Heart right ventricle (tissue), 16 donors: ENCODE measurements around the gene MEF2C. TPM values are rescaled to one million over a fixed set of nuclear protein-coding genes. Genes with fewer than 3 reads are reported as not detected.

Experiments used
- ATAC-seq, 8 donors: fragments of 200-7000 bp; cut with Tn5 transposase; one replicate each; pipeline ENCODE4 v1.9.1; 2020; ENCODE audit warnings: mild to moderate bottlenecking in 8 of 8, moderate library complexity in 8 of 8, moderate number of reproducible peaks in 1 of 8
- DNase-seq, 2 donors: peaks; one replicate each; pipeline ENCODE4 v3.0.0-alpha.2; 2020
- H3K27ac ChIP-seq, 10 donors: fragments of 200-600 bp; sonication (generic) in 2 of 10; one replicate each; pipeline versions ENCODE4 v1.5.0 to v1.8.0; 2020 to 2022; ENCODE audit warnings: mild to moderate bottlenecking in 3 of 10
- H3K27me3 ChIP-seq, 7 donors: fragments of 200-600 bp; one replicate each; pipeline ENCODE4 v1.8.0; 2021 to 2022; ENCODE audit warnings: mild to moderate bottlenecking in 2 of 7
- H3K36me3 ChIP-seq, 9 donors: fragments of 200-600 bp; sonication (generic) in 1 of 9; one replicate each; pipeline versions ENCODE4 v1.5.0 to v1.8.0; 2020 to 2022; ENCODE audit warnings: mild to moderate bottlenecking in 2 of 9
- H3K4me1 ChIP-seq, 9 donors: fragments of 200-600 bp; sonication (generic) in 1 of 9; one replicate each; pipeline versions ENCODE4 v1.5.0 to v1.8.0; 2020 to 2022; ENCODE audit warnings: mild to moderate bottlenecking in 4 of 9
- H3K4me3 ChIP-seq, 10 donors: fragments of 200-600 bp; sonication (generic) in 2 of 10; one replicate each; pipeline versions ENCODE4 v1.5.0 to v1.8.0; 2020 to 2022; ENCODE audit warnings: mild to moderate bottlenecking in 7 of 10, moderate library complexity in 2 of 10
- H3K9me3 ChIP-seq, 11 donors: fragments of 200-600 bp in 10 of 11; sonication (generic) in 2 of 11; one replicate each; pipeline versions ENCODE4 v1.5.0 to v1.8.0; 2013 to 2022; ENCODE audit warnings: mild to moderate bottlenecking in 2 of 11, control low read depth in 1 of 11, moderate library complexity in 1 of 11
- WGBS, 2 donors: extraction: QIAGEN DNeasy Blood & Tissue Kit; methylation state at CpG; one replicate each; pipeline ENCODE4 v1.1.7; 2013; ENCODE audit warnings: inconsistent platforms in 1 of 2; 5-methylcytosine and 5-hydroxymethylcytosine counted together
- intact Hi-C, 10 donors: fragments of 100-400 bp; cut with DNase I; formaldehyde crosslinking; loops; one replicate each; pipeline versions ENCODE4 v1.11.1 to v1.14.2; 2022
- polyA plus RNA-seq, 2 donors: library from polyadenylated mRNA; stranded (reverse); fragments of 200-250 nt; gene quantifications; one replicate each; pipeline ENCODE4 v1.2.3, GENCODE V29; 2013
- total RNA-seq, 10 donors: library from RNA; stranded (reverse); fragmentation: NEBNext Ultra II Directional in 3 of 10; extraction: Animal tissue kit (Norgen Biotek cat#: 25700) in 3 of 10; gene quantifications; one replicate each; pipeline versions ENCODE4 v1.2.1 to v1.2.4, GENCODE V29; 2021 to 2023
- TF ChIP-seq, protein P1 (sequence below), 9 donors: fragments of 200-600 bp; sonication (generic) in 2 of 9; IDR thresholded peaks; one replicate each; pipeline versions ENCODE4 v1.5.0 to v1.8.0; 2021 to 2022; ENCODE audit warnings: antibody characterized with exemption in 9 of 9, mild to moderate bottlenecking in 5 of 9, moderate library complexity in 1 of 9
- donor health status: Arrhythmogenic right ventricular cardiomyopathy.
- donor health status: ischemic (EF 13 %, LVEDD 7.1; RV severe dilation, severe dysfunction).
- donor health status: healthy with polysubstance abuse.
- donor health status: DM: no; HTN: yes; CAD: no.
- donor health status: DM: no; HTN: no; CAD: no.
- donor health status: ischemic (EF 25% LVEDD 6.9; RV normal size, moderate dysfunction).
- donor health status: ischemic (EF 25% LVEDD 5.7; RV mildly dilated, moderate dysfunction).
- donor health status: healthy.
- donor health status: DM: yes; HTN: yes; CAD: no.
- donor health status: Ischemic cardiomyopathy.
- donor health status: ischemic (EF 35%, LVEDD 5.7; RV mildly dilated, moderate dysfunction).
- donor health status: nonischemic (EF 11% LVEDD 7.7; RV severe dilation, severe dysfunction).
- donor health status: DM: yes; HTN: yes; CAD: no.
- donor health status: PGD.
- donor health status: ischemic (EF 29% LVEDD 5.4; RV normal size, mild dysfunction).
- donor health status: nonischemic (EF 23%, LVEDD 6.1; RV moderate dilation, normal function).

The MEF2C gene
- total and polyA plus RNA-seq, 12 donors, result 11.2 to 88.7 (median 66.3) TPM

DNA sequence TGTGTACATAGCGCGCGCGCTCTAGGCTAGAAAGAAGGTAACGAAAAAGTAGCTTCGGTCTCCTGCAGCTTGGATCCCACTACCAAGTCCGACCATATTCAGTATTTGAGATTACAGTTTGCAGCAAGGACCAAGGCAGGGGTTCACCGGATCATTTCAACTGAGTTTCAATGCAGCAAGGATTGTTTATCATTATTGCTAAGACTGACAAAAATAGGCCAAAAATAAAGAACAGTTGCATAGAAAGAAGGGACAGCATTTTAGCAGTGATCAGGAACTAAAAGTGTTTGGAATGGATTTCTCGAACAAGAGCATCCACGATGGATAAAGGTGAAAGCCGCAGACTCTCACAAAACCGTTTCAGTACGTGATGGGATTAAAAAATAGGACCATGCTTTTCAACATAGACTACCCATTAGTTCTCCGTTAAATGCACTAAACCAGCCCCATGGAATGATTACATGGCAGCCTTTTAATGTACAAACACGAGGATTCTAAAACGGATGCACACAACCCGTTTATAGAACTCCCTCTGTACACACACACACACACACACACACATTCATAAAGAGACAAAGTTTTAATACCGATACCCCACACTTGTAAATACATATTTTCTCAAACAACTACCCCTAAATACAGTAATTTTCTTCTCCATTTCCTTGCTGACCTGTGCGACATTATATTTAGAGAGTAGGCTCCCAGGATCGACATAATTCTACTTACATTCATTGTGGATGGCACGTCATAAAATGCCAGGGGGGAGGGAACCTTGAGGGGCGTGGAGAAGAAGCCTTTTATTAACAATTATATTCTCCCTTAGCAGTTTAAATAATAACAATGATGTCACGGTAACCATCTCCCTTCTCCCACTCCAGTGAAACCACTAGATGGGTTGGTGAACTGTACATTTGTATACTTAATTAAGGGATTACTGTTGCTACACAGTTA, 197.1 kb downstream of the MEF2C start:
- no peaks in the 10 kb centered on the region for H3K9me3 ChIP-seq
- H3K36me3 ChIP-seq, result no peaks in the 10 kb centered on the region
- no peak overlapping the region for H3K4me3 ChIP-seq
- no peak for ATAC-seq
- TF ChIP-seq, protein P1, sequence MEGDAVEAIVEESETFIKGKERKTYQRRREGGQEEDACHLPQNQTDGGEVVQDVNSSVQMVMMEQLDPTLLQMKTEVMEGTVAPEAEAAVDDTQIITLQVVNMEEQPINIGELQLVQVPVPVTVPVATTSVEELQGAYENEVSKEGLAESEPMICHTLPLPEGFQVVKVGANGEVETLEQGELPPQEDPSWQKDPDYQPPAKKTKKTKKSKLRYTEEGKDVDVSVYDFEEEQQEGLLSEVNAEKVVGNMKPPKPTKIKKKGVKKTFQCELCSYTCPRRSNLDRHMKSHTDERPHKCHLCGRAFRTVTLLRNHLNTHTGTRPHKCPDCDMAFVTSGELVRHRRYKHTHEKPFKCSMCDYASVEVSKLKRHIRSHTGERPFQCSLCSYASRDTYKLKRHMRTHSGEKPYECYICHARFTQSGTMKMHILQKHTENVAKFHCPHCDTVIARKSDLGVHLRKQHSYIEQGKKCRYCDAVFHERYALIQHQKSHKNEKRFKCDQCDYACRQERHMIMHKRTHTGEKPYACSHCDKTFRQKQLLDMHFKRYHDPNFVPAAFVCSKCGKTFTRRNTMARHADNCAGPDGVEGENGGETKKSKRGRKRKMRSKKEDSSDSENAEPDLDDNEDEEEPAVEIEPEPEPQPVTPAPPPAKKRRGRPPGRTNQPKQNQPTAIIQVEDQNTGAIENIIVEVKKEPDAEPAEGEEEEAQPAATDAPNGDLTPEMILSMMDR (IDR thresholded peaks at IDR 0.05), result no peak
- no peak for DNase-seq
- intact Hi-C loops, result loop anchor here in 2 of 10 donors (5.0 to 10.0 kb wide), 2 partner anchors 544 to 791 kb away; no protein-coding TSS in a partner anchor
- no peak overlapping the region for H3K27ac ChIP-seq
- peaks cover 50 to 100% (median 100%) of the 10 kb centered on the region in 7 donors for H3K27me3 ChIP-seq
- 7 to 14% methylated on average over 23 of the region's 23 CpGs for WGBS, 2 donors
- H3K4me1 ChIP-seq, result peaks cover 0 to 26% (median 18%) of the 10 kb centered on the region in 9 donors

DNA sequence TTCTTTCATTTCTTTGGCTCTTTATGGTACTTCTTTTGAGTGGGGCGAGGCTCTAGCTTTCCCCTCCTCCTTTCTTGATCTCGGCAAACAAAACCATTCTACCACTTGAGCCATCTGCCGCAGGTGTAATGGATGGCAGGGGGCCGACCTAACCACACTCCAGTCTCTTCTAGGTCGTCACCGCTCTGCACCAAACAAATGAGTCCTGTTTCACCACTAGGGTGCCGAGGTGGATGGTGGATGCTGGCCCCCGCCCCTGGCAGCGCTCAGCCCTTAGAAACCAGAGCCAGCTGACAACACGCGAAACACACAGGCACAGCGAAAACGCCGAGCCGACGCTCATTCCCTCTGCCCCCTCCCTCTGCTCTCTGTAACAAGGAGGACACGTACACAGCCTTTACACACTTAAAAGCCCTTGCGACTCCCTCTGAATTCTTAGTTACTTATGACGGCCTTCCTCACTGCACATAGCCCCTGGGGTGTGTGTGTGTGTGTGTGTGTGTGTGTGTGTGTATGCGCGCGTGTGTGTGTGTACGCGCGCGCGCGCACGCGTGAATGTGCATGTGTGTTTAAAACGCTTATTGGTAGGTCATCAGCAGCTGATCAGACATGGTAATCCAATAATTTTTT, 199.4 kb downstream of the MEF2C start:
- ATAC-seq, result no peak
- WGBS, 2 donors, result 3 to 6% methylated on average over 31 of the region's 31 CpGs
- Histone ChIP-seq H3K27ac (no peak overlapping the region), H3K4me3 (no peak overlapping the region), H3K4me1 (peaks cover 3 to 24% (median 12%) of the 10 kb centered on the region in 9 donors), H3K9me3 (no peaks in the 10 kb centered on the region), H3K27me3 (peaks cover 48 to 100% (median 100%) of the 10 kb centered on the region in 7 donors), H3K36me3 (no peaks in the 10 kb centered on the region)
- TF ChIP-seq, protein P1 (IDR thresholded peaks at IDR 0.05), result no peak
- intact Hi-C loops, result loop anchor here in 6 of 10 donors (2.0 to 10.0 kb wide), 5 partner anchors 541 to 903 kb away; no protein-coding TSS in a partner anchor
- DNase-seq, result no peak

DNA sequence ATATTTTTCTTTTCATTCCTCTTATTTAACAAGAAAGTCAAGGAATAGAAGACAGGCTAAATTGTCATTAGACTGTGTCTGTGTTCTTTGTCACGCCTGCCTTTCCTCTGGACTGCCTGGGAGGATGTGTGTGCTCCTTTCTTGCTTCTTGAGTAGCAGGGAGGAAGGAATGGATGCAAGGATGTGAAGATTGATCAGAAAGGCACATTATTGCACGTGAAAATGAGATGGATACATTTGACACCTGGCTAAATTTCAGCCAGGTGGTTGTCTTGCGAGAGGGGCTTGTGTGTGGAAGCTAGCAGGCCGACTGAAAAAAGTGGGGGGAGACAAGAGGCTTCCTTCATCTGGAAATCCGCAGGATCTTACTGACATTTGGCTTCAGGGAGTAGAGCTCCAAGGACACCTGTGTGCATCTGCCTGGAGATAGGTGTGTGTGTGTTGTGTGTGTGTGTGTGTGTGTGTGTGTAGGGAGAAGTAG, 200.1 kb downstream of the MEF2C start:
- no peaks in the 10 kb centered on the region for H3K9me3 ChIP-seq
- no peak for DNase-seq
- TF ChIP-seq, protein P1 (IDR thresholded peaks at IDR 0.05), result no peak
- H3K4me3 ChIP-seq, result no peak overlapping the region
- no peak for ATAC-seq
- WGBS, 2 donors, result 11 to 14% methylated on average over 5 of the region's 5 CpGs
- no peak overlapping the region for H3K27ac ChIP-seq
- H3K36me3 ChIP-seq, result no peaks in the 10 kb centered on the region
- peaks cover 50 to 100% (median 100%) of the 10 kb centered on the region in 7 donors for H3K27me3 ChIP-seq
- H3K4me1 ChIP-seq, result peaks cover 3 to 24% (median 12%) of the 10 kb centered on the region in 9 donors
- intact Hi-C loops, result loop anchor here in 6 of 10 donors (2.0 to 10.0 kb wide), 5 partner anchors 541 to 902 kb away; no protein-coding TSS in a partner anchor

DNA sequence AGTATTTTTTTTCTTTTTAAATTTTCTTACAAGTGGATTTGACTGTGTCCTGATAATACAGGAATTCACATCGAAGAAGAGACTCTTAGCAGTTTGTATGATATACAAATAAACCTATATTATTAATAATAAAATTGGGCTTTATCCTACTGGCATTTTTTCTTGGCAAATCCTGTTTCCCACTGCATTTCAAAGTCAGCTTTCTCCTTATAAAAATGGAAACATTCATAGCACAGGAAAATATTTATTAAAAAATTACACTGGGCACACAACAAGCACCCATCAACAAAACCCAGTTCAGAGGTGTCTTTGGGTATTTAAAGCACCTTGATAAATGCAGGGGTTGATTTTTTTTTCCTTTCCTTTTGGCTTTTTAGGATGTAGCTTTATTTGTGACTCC, 200.9 kb downstream of the MEF2C start:
- peaks cover 51 to 100% (median 100%) of the 10 kb centered on the region in 7 donors for H3K27me3 ChIP-seq
- 15 to 23% methylated on average over 1 of the region's 1 CpG for WGBS, 2 donors
- intact Hi-C loops, result loop anchor here in 6 of 10 donors (2.0 to 10.0 kb wide), 5 partner anchors 540 to 901 kb away; no protein-coding TSS in a partner anchor
- no peaks in the 10 kb centered on the region for H3K9me3 ChIP-seq
- TF ChIP-seq, protein P1 (IDR thresholded peaks at IDR 0.05), result no peak
- no peak for DNase-seq
- no peak overlapping the region for H3K4me3 ChIP-seq
- ATAC-seq, result no peak
- H3K36me3 ChIP-seq, result no peaks in the 10 kb centered on the region
- no peak overlapping the region for H3K27ac ChIP-seq
- peaks cover 3 to 24% (median 12%) of the 10 kb centered on the region in 9 donors for H3K4me1 ChIP-seq
